ENCODE results near the gene TNFSF9.
"Not testable (repeated sequence)": the region's sequence is repeated elsewhere in the genome, so short reads cannot be mapped to it uniquely, and the experiment has no call there.

TNFSF9 gene

DNA sequence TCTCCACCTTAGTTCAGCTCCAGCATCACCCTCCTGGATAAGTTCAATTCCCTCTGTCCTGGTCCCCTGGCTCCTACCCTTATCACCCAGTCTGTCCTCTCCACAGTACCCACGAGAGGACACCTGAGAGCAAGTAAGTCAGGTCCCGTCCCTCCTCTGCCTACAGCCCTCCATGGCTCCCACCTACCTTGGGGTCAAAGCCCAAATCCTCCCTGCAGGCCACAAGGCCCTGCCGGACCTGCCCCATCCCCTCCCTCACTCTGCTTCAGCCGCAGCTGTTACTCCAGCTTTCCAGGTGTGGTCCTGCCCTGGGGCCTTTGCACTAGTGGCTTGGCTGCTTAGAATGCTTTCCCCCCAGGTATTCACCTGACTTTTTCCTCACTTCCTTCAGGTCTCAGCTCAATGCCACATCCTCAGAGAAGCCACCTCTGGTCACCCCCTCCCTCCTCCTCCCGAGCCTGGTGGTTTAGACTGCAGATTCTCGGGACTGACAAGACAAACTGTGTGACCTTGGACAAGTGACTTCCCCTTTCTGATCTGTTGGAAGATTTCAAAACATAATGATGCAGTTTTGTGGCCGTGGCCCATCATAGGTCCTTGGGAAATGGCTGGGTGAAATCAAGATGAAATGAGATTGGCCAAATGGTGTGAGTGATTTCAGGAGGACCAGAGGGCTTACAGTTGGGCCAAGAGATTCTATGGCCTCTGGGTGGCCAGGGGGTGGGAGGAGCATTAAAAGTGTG is 32.4 kb upstream of the TNFSF9 start:
- Histone ChIP-seq H3K9ac (ENCODE audit: low read length) (no peak overlapping the region), H3K4me3 (ENCODE audit: low read length) (no peak overlapping the region), H3K27me3 (ENCODE audit: control insufficient read depth, insufficient read depth, low read length) (peaks cover 16% of the 10 kb centered on the region), H3K4me1 (ENCODE audit: control insufficient read depth, insufficient read depth, low read length) (no peaks in the 10 kb centered on the region), H3K36me3 (ENCODE audit: control insufficient read depth, insufficient read depth, low read length) (no peaks in the 10 kb centered on the region), H3K27ac (ENCODE audit: low read depth, low read length) (no peak overlapping the region)

DNA sequence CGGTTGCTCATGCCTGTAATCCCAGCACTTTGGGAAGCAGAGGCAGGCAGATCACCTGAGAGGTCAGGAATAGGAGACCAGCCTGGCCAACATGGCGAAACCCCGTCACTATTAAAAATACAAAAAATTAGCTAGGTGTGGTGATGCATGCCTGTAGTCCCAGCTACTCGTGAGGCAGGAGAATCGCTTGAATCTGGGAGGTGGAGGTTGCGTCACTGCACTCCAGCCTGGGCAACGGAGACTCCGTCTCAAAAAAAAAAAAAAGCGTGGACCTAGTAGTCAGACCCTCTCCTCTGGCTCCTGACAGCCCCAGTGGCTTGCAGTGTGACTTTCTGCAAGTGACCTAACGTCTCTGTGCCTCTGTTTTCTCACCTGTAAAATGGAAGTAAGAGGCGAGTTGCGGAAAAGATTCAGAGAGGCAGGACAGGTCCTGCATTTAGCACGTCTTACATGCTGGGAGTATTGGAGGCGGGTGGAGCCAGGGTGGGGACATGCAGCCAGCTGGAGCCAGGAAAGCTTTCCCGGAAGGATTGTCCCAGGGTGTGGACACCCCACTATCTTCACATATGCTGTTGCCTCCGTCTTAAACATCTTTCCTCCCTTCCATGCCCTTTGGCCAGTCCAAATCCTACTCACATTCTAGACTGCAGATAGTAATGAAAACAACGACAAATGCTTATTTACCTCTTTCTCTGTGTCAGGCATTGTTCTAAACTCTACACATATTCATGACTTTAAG is 31.6 kb upstream of the TNFSF9 start:
- Histone ChIP-seq H3K36me3 (ENCODE audit: control insufficient read depth, insufficient read depth, low read length) (no peaks in the 10 kb centered on the region), H3K9ac (ENCODE audit: low read length) (no peak overlapping the region), H3K4me1 (ENCODE audit: control insufficient read depth, insufficient read depth, low read length) (no peaks in the 10 kb centered on the region), H3K27ac (ENCODE audit: low read depth, low read length) (no peak overlapping the region), H3K27me3 (ENCODE audit: control insufficient read depth, insufficient read depth, low read length) (peaks cover 16% of the 10 kb centered on the region), H3K4me3 (ENCODE audit: low read length) (no peak overlapping the region)

GRCh38 chr19:6500837-6501739 is 29.7 kb upstream of the TNFSF9 start:
- Histone ChIP-seq H3K4me3 (ENCODE audit: low read length) (no peak overlapping the region), H3K36me3 (ENCODE audit: control insufficient read depth, insufficient read depth, low read length) (no peaks in the 10 kb centered on the region), H3K4me1 (ENCODE audit: control insufficient read depth, insufficient read depth, low read length) (no peaks in the 10 kb centered on the region), H3K27ac (ENCODE audit: low read depth, low read length) (no peak overlapping the region), H3K9ac (ENCODE audit: low read length) (no peak overlapping the region), H3K27me3 (ENCODE audit: control insufficient read depth, insufficient read depth, low read length) (peaks cover 16% of the 10 kb centered on the region)

- Histone ChIP-seq H3K27me3 (ENCODE audit: control insufficient read depth, insufficient read depth, low read length) (peaks cover 16% of the 10 kb centered on the region), H3K9ac (ENCODE audit: low read length) (no peak within 1 kb of the TSS), H3K36me3 (ENCODE audit: control insufficient read depth, insufficient read depth, low read length) (no peaks in the 10 kb centered on the region), H3K27ac (ENCODE audit: low read depth, low read length) (no peak within 1 kb of the TSS), H3K4me3 (ENCODE audit: low read length) (peak within 1 kb of the TSS; percentile 27), H3K4me1 (ENCODE audit: control insufficient read depth, insufficient read depth, low read length) (no peaks in the 10 kb centered on the region)
Observed at GRCh38 chr19:6501740-6502648, 28.8 kb upstream of the TNFSF9 start, which contains the start of gene TUBB4A. Gene TUBB4A (minus strand): TSS chr19:6502309. CDS start chr19:6502212, 97 bp downstream.

GRCh38 chr19:6503407-6504201 is 27.2 kb upstream of the TNFSF9 start:
- H3K4me1 ChIP-seq (ENCODE audit: control insufficient read depth, insufficient read depth, low read length) = no peaks in the 10 kb centered on the region
- no peaks in the 10 kb centered on the region for H3K36me3 ChIP-seq (ENCODE audit: control insufficient read depth, insufficient read depth, low read length)
- no peak overlapping the region for H3K27ac ChIP-seq (ENCODE audit: low read depth, low read length)
- H3K4me3 ChIP-seq (ENCODE audit: low read length) = no peak overlapping the region
- no peak overlapping the region for H3K9ac ChIP-seq (ENCODE audit: low read length)
- peaks cover 16% of the 10 kb centered on the region for H3K27me3 ChIP-seq (ENCODE audit: control insufficient read depth, insufficient read depth, low read length)

DNA sequence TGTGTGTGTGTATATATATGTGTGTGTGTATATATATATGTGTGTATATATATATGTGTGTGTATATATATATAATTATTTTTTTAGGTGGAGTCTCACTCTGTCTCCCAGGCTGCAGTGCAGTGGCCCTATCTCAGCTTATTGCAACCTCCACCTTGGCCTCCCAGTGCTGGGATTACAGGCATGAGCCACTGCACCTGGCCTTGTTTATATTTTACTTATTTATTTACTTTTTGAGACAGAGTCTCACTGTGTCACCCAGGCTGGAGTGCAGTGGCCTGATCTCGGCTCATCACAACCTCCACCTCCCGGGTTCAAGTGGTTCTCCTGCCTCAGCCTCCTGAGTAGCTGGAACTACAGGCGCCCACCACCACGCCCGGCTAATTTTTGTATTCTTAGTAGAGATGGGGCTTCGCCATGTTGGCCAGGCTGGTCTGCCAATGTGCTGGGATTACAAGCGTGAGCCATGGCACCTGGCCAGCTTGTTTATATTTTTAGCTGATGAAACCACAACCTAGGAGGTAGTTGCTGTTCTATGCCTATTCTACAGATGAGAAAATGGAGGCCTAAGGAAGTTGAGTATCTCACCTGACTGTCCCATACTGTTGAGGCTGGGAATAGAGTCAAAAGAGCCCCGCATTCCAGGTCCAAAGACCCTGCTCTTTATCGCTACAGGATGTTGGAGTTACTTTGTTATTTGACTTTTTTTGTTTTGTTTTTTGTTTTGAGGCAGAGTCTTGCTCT is 22.6 kb upstream of the TNFSF9 start:
- H3K9ac ChIP-seq (ENCODE audit: low read length) = not testable (repeated sequence)

DNA sequence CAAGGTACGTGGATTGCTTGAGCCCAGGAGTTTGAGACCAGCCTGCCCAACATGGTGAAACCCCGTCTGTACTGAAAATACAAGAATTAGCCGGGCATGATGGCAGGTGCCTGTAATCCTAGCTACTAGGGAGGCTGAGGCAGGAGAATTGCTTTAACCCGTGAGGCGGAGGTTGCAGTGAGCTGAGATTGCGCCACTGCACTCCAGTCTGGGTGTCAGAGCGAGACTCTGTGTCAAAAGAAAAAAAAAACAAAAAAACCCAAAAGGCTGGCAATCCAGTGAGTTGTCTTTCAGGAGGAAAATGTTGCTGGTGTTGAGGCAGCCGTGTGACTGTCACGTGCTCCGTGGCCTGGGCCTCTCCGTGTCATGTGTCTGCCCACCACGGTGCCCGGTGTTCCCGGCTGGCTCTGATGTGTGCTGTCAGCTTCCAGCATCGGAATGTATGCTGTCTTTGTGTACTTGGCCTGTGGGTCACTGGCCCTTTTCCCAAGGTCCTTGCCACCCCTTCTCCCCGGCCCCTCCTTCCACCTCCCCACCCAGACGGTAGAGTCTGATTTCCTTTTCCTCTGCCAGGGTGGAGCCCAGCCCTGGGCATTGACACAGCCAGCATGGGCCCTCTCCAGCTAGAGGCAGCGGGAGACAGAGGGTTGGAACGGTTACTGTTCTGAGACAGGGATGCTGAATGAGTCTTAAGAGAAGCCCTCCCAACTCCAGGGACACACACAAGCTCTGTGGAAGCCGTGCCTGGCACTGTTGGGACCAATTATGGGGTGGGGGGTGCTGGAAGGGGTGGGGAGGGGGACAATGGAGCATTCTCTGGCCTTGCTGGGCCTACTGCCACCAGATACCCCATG is 21.5 kb upstream of the TNFSF9 start:
- no peak overlapping the region for H3K9ac ChIP-seq (ENCODE audit: low read length)
- H3K36me3 ChIP-seq (ENCODE audit: control insufficient read depth, insufficient read depth, low read length) = no peaks in the 10 kb centered on the region
- no peaks in the 10 kb centered on the region for H3K27me3 ChIP-seq (ENCODE audit: control insufficient read depth, insufficient read depth, low read length)
- H3K27ac ChIP-seq (ENCODE audit: low read depth, low read length) = no peak overlapping the region
- H3K4me1 ChIP-seq (ENCODE audit: control insufficient read depth, insufficient read depth, low read length) = no peaks in the 10 kb centered on the region
- H3K4me3 ChIP-seq (ENCODE audit: low read length) = no peak overlapping the region

More for the DNA sequence above, 22.6 kb upstream of the TNFSF9 start:
- not testable (repeated sequence) for H3K36me3 ChIP-seq (ENCODE audit: control insufficient read depth, insufficient read depth, low read length); H3K4me3 ChIP-seq (ENCODE audit: low read length); H3K27me3 ChIP-seq (ENCODE audit: control insufficient read depth, insufficient read depth, low read length); H3K27ac ChIP-seq (ENCODE audit: low read depth, low read length); H3K4me1 ChIP-seq (ENCODE audit: control insufficient read depth, insufficient read depth, low read length)

DNA sequence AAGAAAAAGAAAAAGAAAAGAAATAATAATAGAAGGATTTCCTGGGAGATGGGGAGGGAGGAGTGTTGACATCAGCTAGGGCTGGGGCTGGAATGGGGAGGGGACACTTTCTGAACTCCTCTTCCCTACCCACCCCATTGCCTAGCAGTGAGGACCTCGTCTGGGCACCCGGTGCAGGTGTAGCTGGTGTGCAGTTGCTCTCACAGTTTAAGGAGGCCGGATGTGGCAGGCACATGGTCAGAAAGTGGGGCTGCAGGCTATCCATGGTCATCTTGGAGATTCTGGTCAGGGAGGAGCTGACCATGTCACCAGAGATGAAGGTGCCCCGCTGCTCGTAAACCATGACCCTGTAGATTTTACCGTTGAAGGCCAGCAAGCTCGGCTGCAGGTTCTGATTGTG is 20.2 kb upstream of the TNFSF9 start:
- H3K36me3 ChIP-seq (ENCODE audit: control insufficient read depth, insufficient read depth, low read length) = no peaks in the 10 kb centered on the region
- H3K27me3 ChIP-seq (ENCODE audit: control insufficient read depth, insufficient read depth, low read length) = no peaks in the 10 kb centered on the region
- no peak overlapping the region for H3K27ac ChIP-seq (ENCODE audit: low read depth, low read length)
- H3K4me1 ChIP-seq (ENCODE audit: control insufficient read depth, insufficient read depth, low read length) = no peaks in the 10 kb centered on the region
- no peak overlapping the region for H3K4me3 ChIP-seq (ENCODE audit: low read length)
- no peak overlapping the region for H3K9ac ChIP-seq (ENCODE audit: low read length)

DNA sequence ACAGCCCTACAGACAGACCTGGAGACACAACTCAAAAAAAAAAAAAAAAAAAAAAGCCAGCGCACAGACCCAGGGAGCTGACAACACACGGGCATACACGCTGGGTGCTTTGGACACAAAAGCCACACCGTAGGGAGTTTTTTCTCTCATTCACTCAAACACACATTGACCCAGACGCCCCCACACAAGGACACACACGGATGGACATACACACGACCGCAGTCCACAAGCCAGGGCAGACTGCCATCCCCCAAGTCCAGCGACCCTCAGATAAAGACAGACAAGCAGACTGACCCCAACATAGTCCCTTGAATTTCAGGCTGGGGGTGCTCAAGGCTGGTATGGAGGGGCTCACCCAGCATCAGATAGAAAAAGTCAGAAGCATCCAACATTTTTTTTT is 16.7 kb upstream of the TNFSF9 start:
- Histone ChIP-seq H3K4me1 (ENCODE audit: control insufficient read depth, insufficient read depth, low read length) (no peaks in the 10 kb centered on the region), H3K9ac (ENCODE audit: low read length) (no peak overlapping the region), H3K36me3 (ENCODE audit: control insufficient read depth, insufficient read depth, low read length) (no peaks in the 10 kb centered on the region), H3K27me3 (ENCODE audit: control insufficient read depth, insufficient read depth, low read length) (no peaks in the 10 kb centered on the region), H3K27ac (ENCODE audit: low read depth, low read length) (no peak overlapping the region), H3K4me3 (ENCODE audit: low read length) (no peak overlapping the region)

DNA sequence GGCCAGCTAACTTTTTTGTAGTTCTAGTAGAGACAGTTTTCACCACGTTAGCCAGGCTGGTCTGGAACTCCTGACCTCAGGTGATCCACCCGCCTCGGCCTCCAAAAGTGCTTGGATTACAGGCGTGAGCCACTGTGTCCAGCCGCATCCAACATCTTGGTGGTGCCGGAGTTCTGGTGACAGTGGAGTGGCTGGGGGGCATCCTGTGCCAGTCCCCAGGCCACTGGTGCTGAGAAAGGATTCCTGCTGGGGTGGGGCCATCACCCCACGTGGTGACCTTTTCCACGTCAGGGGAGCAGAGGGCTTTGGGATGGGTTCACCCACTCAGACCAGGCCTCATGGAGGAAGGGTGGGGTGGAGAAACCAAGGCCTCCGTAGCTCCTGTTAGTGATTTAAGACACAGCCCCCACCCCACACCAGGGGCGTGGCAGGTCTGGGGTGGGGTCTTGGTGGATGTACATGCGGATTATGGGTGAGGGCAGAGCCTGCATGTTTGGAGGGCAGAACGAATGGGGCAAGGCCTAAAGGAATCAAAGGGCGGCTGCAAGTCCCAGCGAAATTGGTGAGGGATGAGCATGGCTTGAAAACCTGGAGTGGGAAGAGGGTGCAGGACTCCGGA is 15.8 kb upstream of the TNFSF9 start:
- Histone ChIP-seq H3K27ac (ENCODE audit: low read depth, low read length) (no peak overlapping the region), H3K4me3 (ENCODE audit: low read length) (no peak overlapping the region), H3K27me3 (ENCODE audit: control insufficient read depth, insufficient read depth, low read length) (no peaks in the 10 kb centered on the region), H3K36me3 (ENCODE audit: control insufficient read depth, insufficient read depth, low read length) (no peaks in the 10 kb centered on the region), H3K4me1 (ENCODE audit: control insufficient read depth, insufficient read depth, low read length) (no peaks in the 10 kb centered on the region), H3K9ac (ENCODE audit: low read length) (no peak overlapping the region)

Measured in rectal smooth muscle tissue (tissue), 1 donor.